Activated T-cell treated with anti-CD3 and anti-CD28 coated beads, Interleukin-2, amount 50 U/mL, for 1 hour (primary cell): ENCODE data around the gene ETV7.
"Not testable (repeated sequence)": the region's sequence is repeated elsewhere in the genome, so short reads cannot be mapped to it uniquely, and the experiment has no call there.

Source experiments
- DNase-seq: peaks from one replicate; pipeline ENCODE4 v3.0.0-alpha.2; 2020

ETV7 gene

DNA sequence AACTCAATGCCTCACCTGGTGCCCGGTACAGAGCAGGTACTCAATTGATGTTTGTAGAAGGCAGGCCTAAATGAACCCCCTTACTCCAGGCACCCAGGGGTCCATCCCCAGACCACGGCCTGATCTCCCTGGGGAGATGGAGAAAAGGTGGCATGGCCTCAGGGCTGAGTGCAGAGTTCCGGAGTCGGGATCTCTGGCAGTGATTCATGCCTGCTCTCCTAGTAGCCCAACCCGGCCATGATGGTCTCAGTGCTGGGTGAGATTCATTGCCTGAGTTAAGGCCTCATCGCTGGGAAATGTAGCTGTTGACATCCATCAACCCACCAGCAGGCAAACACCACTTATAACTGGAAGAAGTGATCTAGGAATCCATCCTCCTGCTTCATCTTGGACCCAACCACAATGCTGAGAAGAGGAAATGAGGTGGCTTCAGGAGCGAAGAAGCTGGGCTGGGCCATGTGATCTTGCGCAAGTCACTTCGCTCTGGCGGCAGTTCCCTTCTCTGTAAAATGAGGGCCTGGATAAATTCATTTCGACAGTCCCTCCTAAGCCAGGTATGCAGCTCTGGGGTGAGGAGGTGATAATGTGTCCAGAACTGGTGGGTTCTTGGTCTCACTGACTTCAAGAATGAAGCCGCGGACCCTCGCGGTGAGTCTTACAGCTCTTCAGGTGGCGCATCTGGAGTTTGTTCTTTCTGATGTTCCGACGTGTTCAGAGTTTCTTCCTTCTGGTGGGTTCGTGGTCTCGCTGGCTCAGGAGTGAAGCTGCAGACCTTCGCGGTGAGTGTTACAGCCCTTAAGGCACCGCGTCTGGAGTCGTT, 24.7 kb downstream of the ETV7 start:
- DNase-seq: no peak

DNA sequence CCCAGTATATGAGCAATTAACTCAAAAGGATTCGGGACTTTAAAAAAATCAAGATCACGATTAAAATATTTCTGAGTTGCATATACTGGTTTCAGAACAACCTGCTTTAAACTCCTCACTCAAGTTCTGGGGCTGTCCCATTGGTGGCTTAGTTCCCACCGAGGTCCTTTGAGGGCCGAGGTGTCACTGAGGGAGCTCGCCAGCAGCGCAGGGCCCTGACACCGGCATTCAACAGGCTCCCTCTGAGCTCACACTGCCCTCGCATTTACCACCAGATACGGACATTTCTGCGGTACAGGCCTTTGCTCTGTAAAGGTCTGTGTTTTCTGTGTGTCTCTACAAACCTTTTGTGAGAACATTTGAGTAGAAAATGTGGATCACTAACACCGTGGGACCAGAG, 26.4 kb downstream of the ETV7 start:
- DNase-seq: no peak

GRCh38 chr6:36360241-36361054, 27.0 kb downstream of the ETV7 start:
- peak; percentile 65 for DNase-seq

GRCh38 chr6:36358226-36358915, 29.1 kb downstream of the ETV7 start:
- no peak for DNase-seq

- no peak for DNase-seq
Measured at GRCh38 chr6:36357872-36358225, 29.6 kb downstream of the ETV7 start.

GRCh38 chr6:36355819-36356218, 31.6 kb downstream of the ETV7 start:
- no peak for DNase-seq

GRCh38 chr6:36353411-36353915, 34.0 kb downstream of the ETV7 start:
- DNase-seq: no peak

DNA sequence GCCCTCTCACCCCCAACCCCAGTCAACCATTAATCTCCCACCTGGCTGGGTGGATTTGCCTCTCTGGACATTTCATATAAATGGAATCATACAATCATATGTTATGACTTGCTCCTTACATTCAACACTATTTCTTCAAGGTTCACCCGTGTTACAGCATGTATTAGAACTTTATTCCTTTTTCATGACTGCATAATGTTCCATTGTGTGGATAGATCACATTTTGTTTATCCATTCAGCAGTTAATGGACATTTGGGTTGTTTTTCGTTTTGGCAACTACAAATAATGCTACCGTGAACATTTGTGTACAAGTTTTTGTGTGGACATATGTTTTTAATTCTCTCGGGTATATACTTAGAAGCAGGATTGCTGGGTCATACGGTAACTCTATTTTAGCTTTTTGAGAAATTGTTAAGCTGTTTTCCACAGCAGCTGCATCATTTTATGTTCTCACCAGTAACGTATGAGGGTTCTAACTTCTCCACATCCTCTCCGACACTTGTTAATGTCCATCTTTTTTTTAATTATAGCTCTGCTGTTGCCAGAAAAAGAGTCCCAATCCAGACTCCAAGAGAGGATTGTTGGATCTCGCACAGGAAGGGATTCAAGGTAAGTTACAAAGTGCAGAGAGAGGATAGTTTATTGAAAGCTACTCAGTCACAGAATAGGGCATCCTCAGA, 34.9 kb downstream of the ETV7 start:
- no peak for DNase-seq

DNA sequence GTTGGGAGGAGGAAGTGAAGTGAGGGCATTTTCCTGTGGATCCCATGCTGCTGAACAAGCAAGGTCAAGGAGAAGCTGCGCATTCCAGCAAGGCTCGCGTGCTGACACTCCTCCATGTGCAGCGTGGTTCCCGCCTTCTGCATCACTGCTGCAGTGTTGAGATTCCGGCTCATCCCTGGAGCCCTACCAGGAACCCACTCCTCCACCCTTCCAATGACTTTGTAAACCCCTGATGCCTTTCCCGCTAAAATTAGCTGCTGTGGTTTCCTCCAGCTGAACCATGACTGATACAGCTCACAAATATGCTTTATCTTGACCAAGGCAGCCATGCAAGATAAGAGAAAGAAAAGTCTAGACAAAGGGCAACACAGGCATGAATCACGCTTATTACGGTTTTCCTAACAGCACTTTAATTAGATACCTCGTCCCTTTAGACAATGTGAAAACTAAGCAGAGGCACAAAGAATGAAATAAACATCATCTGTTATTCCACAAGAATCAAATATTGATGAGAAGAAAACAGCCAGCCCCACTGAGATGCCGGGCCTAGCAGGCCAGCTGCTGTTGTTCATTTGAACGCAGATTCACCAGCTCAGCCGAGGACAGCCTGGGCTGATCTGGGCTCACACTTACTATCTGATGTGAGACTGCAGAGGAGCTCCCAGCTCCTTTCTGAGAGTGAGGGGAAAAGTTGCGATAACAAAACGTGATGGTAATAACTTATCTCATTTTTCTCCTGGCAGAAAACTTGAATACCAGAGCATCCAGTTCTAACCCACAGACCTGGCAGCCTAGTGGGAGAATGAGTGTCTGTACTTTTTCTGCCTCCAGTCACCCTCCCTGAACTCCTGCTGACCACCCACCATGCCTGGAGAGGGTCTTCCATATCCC, 36.5 kb downstream of the ETV7 start:
- DNase-seq: no peak

GRCh38 chr6:36350082-36350481, 37.4 kb downstream of the ETV7 start:
- no peak for DNase-seq

GRCh38 chr6:36349240-36349639, 38.2 kb downstream of the ETV7 start:
- no peak for DNase-seq

GRCh38 chr6:36347621-36348020, 39.8 kb downstream of the ETV7 start:
- no peak for DNase-seq

DNA sequence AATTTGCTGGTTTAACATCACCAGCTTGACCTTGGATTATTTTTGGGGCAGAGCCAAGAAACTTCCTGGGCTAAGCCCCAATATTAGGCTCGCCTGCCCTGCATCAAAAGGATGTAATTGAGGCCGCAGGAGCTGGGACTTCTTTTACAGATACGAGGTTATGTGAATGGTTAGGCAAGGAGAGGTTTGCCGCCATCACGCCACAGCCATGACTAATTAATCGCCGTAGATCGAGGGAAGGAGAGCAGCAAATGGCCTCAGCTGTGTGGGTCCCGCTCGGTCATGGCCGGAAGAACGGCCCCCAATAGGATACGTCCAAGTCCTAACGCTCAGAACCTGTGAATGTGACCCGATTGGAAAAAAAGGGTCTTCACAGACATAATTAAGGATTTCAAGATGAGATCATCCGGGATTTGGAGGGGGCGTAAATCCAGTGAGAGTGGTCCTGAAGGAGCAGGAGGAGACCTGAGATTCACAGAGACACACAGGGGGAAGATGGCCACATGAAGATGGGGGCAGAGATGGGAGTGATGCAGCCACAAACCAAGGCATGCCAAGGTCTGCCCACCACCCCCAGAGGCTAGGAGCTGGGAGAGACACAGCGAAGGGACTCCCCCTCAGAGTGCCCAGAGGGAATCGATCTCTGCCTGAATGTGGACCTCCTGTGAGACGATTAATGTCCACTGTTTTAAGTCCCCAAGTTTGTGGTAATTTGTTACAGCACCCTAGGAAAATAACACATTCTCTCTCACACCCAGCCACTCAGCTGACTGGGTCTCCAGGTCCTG, 40.8 kb downstream of the ETV7 start:
- no peak for DNase-seq

DNA sequence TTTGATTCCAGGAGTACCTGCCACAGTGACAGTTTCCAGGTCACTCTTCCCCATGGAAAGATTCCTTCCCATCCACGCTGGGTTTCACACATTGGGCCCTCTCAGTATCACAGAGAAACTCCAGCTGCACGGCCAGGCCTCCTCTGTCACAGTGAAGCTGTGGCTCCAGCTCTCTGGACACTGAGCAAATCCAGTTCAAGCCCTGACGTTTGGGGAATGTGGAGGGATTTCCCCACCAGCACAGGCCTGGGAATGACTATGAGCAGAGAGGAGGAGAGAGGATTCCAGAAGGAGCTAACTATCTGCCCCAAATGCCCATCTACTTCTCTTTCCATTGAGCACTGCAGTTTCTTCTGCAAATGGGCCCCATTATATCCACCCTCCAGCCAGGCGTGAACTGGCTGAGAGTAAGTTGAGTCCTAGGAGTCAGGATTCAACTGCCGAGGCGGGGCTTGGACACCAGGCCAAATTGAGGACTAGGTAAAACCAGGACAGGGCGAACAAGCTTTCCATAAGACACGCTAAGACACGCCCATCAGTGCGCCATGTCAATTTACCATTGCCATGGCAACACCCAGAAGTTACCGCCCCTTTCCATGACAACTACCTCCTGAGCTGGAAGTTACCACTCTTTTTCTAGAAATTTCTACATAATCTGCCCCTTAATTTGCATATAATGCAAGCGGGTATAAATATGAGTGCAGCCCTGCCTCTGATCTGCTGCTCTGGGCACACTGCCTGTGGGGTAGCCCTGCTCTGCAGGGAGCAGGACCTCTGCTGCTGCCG, 41.6 kb downstream of the ETV7 start:
- no peak for DNase-seq

DNA sequence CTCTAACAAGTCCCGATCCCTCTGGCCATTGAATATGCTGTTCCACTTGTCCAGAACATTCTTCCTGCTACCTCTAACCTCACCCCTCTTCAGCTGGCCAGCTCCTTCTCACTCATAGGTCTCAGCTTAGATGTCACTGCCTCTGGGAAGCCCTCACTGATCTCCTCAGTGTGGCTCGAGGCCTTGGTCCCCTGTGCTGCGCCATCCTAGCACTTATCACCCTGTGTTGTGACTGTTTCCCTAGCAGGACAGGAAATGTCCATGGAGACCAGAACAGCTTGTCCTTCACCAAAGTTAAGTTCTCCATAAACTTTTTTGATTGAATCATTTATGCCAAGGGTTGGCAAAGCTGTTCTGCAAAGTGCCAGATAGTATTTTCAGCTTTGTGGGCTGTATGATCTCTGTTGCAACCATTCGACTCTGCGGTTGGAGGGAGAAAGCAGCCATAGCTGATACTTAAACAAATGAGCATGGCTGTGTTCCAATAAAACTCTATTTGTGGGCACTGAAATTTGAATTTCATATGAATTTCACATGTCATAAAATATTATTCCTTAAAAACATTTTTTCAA, 44.3 kb downstream of the ETV7 start:
- DNase-seq: no peak

GRCh38 chr6:36340618-36341454, 46.6 kb downstream of the ETV7 start:
- DNase-seq: peak; percentile 77

GRCh38 chr6:36340306-36340617, 47.2 kb downstream of the ETV7 start:
- DNase-seq: no peak

DNA sequence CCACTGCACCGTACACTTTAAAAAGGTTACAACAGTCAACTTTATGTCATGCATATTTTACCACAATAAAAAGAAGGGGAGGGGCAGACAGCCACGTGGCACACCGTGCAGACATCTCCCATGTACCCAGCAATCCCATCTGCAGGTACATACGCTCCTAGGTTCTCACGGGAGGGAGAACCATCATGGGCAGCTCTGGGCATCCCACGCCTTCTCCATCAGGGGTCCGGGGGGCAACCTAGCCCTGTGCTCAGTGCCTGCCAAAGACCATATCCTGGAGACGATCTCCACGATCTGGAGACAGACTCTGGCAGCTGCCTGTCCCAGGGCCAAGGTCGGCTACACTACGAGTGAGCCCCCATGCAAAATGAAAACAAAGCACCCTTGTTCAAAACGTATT, 48.3 kb downstream of the ETV7 start:
- no peak for DNase-seq

GRCh38 chr6:36338223-36338622, 49.2 kb downstream of the ETV7 start:
- DNase-seq: not testable (repeated sequence)
